ENCODE results near the gene EPHB2.

GRCh38 chr1:22824466-22824865, 113.8 kb downstream of the EPHB2 start:
- TF ChIP-seq CTCF (IDR thresholded peaks at IDR 0.05; ENCODE audit: control extremely low read depth in 1 of 3, insufficient read depth in 1 of 3, low read depth in 1 of 3, low read length in 3 of 3) (no peak), MAX (IDR thresholded peaks at IDR 0.05) (no peak), JUN (IDR thresholded peaks at IDR 0.05; ENCODE audit: low read depth, low read length) (no peak), JUND (IDR thresholded peaks at IDR 0.05; ENCODE audit: low read length) (no peak), BACH1 (IDR thresholded peaks at IDR 0.05; ENCODE audit: low read length) (no peak), SP2 (IDR thresholded peaks at IDR 0.05; ENCODE audit: low read length) (no peak), MAFK (IDR thresholded peaks at IDR 0.05; ENCODE audit: low read depth, low read length) (no peak), HDAC6 (IDR thresholded peaks at IDR 0.05; ENCODE audit: low read depth, low read length) (no peak), PHF8 (conservative IDR thresholded peaks at IDR 0.05; ENCODE audit: low read depth, low read length) (no peak), SUZ12 (IDR thresholded peaks at IDR 0.05; ENCODE audit: low read length) (no peak), POLR2A (IDR thresholded peaks at IDR 0.05; ENCODE audit: control extremely low read depth in 1 of 2, low read depth in 2 of 2, low read length in 2 of 2) (no peak), SRF (IDR thresholded peaks at IDR 0.05; ENCODE audit: low read depth, low read length) (no peak), RAD21 (IDR thresholded peaks at IDR 0.05 in 1 of 2, conservative IDR thresholded peaks at IDR 0.05 in 1 of 2; ENCODE audit: low read depth in 2 of 2, low read length in 2 of 2) (no peak), NRF1 (IDR thresholded peaks at IDR 0.05; ENCODE audit: low read depth, low read length) (no peak)
